Endothelial cell (in vitro differentiated cells): ENCODE results near the gene TP63. TPM values are rescaled to one million over a fixed set of nuclear protein-coding genes. Genes with fewer than 3 reads are reported as not detected.

Experiments used
- DNase-seq: peaks from one replicate; pipeline ENCODE4 v3.0.0; 2021; ENCODE audit warnings: low spot score
- H3K27ac Mint-ChIP-seq: one replicate; pipeline ENCODE4 v1.8.0; 2021; ENCODE audit warnings: mixed read lengths, inconsistent platforms; ENCODE audit not compliant: unreplicated experiment
- H3K27me3 Mint-ChIP-seq: one replicate; pipeline ENCODE4 v1.8.0; 2021; ENCODE audit warnings: mild to moderate bottlenecking, moderate library complexity, mixed read lengths, inconsistent platforms; ENCODE audit not compliant: unreplicated experiment
- H3K36me3 Mint-ChIP-seq: one replicate; pipeline ENCODE4 v1.8.0; 2021; ENCODE audit warnings: mild to moderate bottlenecking, low read depth, mixed read lengths, inconsistent platforms; ENCODE audit not compliant: unreplicated experiment
- H3K4me1 Mint-ChIP-seq: one replicate; pipeline ENCODE4 v1.8.0; 2021; ENCODE audit warnings: mild to moderate bottlenecking, mixed read lengths, inconsistent platforms; ENCODE audit not compliant: unreplicated experiment
- H3K4me3 Mint-ChIP-seq: one replicate; pipeline ENCODE4 v1.8.0; 2021; ENCODE audit warnings: mild to moderate bottlenecking, mixed read lengths, inconsistent platforms; ENCODE audit not compliant: unreplicated experiment
- H3K9me3 Mint-ChIP-seq: one replicate; pipeline ENCODE4 v1.8.0; 2021; ENCODE audit warnings: mixed read lengths, inconsistent platforms; ENCODE audit not compliant: unreplicated experiment
- CTCF ChIP-seq: fragments of 200-600 bp; sonication (generic); IDR thresholded peaks from one replicate; pipeline ENCODE4 v1.5.0; 2021; ENCODE audit warnings: antibody characterized with exemption; ENCODE audit not compliant: unreplicated experiment
- total RNA-seq: library from RNA; stranded (reverse); fragmentation: NEBNext Ultra II Directional; extraction: Animal tissue kit (Norgen Biotek cat#: 25700); gene quantifications from one replicate; pipeline ENCODE4 v1.2.1, GENCODE V29; 2021; ENCODE audit not compliant: unreplicated experiment

TP63 gene
- total RNA-seq, 1 donor from 2014 or later: 1.0 TPM

GRCh38 chr3:189808246-189809007 is 177.2 kb downstream of the TP63 start:
- peaks cover 13% of the 10 kb centered on the region for H3K4me1 Mint-ChIP-seq
- H3K4me3 Mint-ChIP-seq: no peak overlapping the region
- H3K9me3 Mint-ChIP-seq: no peaks in the 10 kb centered on the region
- H3K27me3 Mint-ChIP-seq: no peaks in the 10 kb centered on the region
- no peaks in the 10 kb centered on the region for H3K36me3 Mint-ChIP-seq
- H3K27ac Mint-ChIP-seq: no peak overlapping the region
- DNase-seq: no peak
- TF ChIP-seq CTCF: no peak

- Mint-ChIP-seq H3K4me3 (no peak overlapping the region), H3K4me1 (peaks cover 13% of the 10 kb centered on the region), H3K27me3 (no peaks in the 10 kb centered on the region), H3K27ac (no peak overlapping the region), H3K9me3 (no peaks in the 10 kb centered on the region), H3K36me3 (no peaks in the 10 kb centered on the region)
- no peak for TF ChIP-seq CTCF
- no peak for DNase-seq
These were observed 178.4 kb downstream of the TP63 start for GRCh38 chr3:189809583-189809982.

- no peak overlapping the region for H3K27ac Mint-ChIP-seq
- H3K4me3 Mint-ChIP-seq: no peak overlapping the region
- H3K27me3 Mint-ChIP-seq: peaks cover 1% of the 10 kb centered on the region
- no peak for TF ChIP-seq CTCF
- H3K36me3 Mint-ChIP-seq: no peaks in the 10 kb centered on the region
- DNase-seq: no peak
- H3K9me3 Mint-ChIP-seq: no peaks in the 10 kb centered on the region
- H3K4me1 Mint-ChIP-seq: peaks cover 2% of the 10 kb centered on the region
These were observed 181.7 kb downstream of the TP63 start for GRCh38 chr3:189812806-189813465.

DNA sequence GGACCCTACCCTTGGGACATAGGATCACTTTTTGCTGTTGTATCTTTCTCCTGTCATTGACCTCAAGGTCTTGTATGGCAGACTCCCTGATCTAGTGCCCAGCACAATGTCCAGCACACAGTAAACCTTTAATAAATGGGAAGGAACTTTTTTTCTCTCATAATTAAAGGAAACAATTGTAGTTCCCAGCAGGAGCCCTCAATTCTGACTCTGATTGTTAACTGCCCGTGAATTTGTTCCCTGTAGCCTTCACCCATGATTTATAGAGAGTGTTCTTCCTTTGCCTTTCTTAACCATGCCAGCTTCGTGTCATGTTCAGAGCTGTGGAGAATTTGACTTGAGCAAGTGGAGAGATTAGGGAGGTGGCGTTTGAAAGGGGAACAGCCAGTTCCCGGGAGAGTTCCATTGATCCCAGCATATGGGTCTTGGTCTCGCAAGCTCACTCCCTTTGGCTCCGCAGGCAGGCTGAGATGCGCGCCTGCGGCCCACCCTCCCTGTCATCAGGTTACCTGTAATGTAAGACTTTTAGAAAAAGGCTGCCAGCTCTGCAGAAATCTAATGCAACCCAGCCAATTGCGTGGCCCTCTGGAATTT is 182.6 kb downstream of the TP63 start:
- H3K27ac Mint-ChIP-seq: no peak overlapping the region
- H3K36me3 Mint-ChIP-seq: no peaks in the 10 kb centered on the region
- no peak for DNase-seq
- no peaks in the 10 kb centered on the region for H3K4me1 Mint-ChIP-seq
- no peaks in the 10 kb centered on the region for H3K9me3 Mint-ChIP-seq
- no peak overlapping the region for H3K4me3 Mint-ChIP-seq
- no peak for TF ChIP-seq CTCF
- H3K27me3 Mint-ChIP-seq: peaks cover 1% of the 10 kb centered on the region

DNA sequence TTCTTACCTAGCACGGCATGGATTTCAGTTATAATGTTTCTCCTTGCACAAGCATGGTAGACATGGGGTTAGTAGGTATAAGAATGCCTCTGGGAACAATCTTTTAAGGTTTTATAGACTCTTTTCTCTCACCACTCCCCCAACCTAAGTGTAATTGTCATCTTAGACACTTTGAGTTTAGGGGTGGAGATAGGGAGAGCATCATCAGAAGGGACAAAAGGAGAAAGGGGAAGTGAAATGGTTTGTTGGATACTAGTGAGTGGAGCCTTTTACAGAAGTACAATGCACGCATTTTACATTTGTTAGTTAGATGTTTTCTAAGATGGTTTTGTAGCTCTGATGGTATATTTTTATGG is 189.2 kb downstream of the TP63 start:
- no peak for DNase-seq
- Mint-ChIP-seq H3K9me3 (no peaks in the 10 kb centered on the region), H3K27me3 (peaks cover 1% of the 10 kb centered on the region), H3K4me1 (no peaks in the 10 kb centered on the region), H3K27ac (no peak overlapping the region), H3K36me3 (no peaks in the 10 kb centered on the region), H3K4me3 (no peak overlapping the region)
- no peak for TF ChIP-seq CTCF
